Transverse colon (tissue), 4 donors: ENCODE measurements around the gene EVI5.

Experiments used
- EP300 ChIP-seq: sonication (generic); formaldehyde crosslinking; IDR thresholded peaks from one replicate; pipeline ENCODE4 v1.6.1; 2017; ENCODE audit warnings: antibody characterized with exemption, low read depth
- POLR2A ChIP-seq: fragments of 450-650 bp; IDR thresholded peaks from one replicate; pipeline ENCODE4 v1.6.1; 2016; ENCODE audit warnings: antibody characterized with exemption, mild to moderate bottlenecking, moderate library complexity
- POLR2AphosphoS5 ChIP-seq, 3 donors: sonication (generic); formaldehyde crosslinking; IDR thresholded peaks; one replicate each; pipeline ENCODE4 v1.6.1; 2016; ENCODE audit warnings: antibody characterized with exemption in 3 of 3
- TF ChIP-seq, protein P1 (sequence below), 5 experiments: fragments of 200-600 bp in 3 of 5; fragments of 450-650 bp in 2 of 5; sonication (generic) in 3 of 5; IDR thresholded peaks; 1 replicate in 2 of 5; 2 replicates in 3 of 5; pipeline ENCODE4 v1.5.1; 2016 to 2017; ENCODE audit warnings: antibody characterized with exemption in 5 of 5, inconsistent platforms in 3 of 5, mild to moderate bottlenecking in 2 of 5, moderate library complexity in 1 of 5

DNA sequence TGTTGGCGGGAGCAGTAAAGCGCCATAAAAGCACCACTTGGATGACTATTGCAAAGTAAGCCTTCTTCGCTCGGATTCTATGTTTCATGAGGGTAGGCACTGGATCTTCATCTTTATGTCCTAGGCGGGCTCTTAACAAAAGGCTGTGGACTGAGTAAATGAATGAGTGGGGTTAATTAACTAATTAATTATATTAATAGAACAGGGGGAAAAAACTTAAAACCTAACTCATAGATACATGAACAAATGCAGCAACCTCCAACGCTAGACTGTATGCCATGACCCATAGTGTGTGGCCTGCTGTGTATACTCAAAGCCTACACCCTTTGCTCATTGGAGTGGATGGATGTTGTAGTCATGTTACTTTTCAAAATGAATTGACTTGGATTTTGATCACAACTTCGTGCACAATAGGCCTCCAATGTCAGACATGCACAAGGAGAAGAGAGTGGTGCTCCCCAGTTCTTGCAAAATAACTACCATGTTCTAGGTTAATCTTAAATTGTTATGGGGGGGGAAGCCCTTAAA is 297.8 kb downstream of the EVI5 start:
- TF ChIP-seq, protein P1, sequence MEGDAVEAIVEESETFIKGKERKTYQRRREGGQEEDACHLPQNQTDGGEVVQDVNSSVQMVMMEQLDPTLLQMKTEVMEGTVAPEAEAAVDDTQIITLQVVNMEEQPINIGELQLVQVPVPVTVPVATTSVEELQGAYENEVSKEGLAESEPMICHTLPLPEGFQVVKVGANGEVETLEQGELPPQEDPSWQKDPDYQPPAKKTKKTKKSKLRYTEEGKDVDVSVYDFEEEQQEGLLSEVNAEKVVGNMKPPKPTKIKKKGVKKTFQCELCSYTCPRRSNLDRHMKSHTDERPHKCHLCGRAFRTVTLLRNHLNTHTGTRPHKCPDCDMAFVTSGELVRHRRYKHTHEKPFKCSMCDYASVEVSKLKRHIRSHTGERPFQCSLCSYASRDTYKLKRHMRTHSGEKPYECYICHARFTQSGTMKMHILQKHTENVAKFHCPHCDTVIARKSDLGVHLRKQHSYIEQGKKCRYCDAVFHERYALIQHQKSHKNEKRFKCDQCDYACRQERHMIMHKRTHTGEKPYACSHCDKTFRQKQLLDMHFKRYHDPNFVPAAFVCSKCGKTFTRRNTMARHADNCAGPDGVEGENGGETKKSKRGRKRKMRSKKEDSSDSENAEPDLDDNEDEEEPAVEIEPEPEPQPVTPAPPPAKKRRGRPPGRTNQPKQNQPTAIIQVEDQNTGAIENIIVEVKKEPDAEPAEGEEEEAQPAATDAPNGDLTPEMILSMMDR (IDR thresholded peaks at IDR 0.05) = no peak
- no peak for TF ChIP-seq POLR2A
- TF ChIP-seq EP300 = no peak
- TF ChIP-seq POLR2AphosphoS5 (IDR thresholded peaks at IDR 0.05) = no peak
